ENCODE results near the gene LAMC3. TPM values are rescaled to one million over a fixed set of nuclear protein-coding genes. Genes with fewer than 3 reads are reported as not detected.

LAMC3 gene
- total RNA-seq, 1 donor from 2014 or later: not detected

DNA sequence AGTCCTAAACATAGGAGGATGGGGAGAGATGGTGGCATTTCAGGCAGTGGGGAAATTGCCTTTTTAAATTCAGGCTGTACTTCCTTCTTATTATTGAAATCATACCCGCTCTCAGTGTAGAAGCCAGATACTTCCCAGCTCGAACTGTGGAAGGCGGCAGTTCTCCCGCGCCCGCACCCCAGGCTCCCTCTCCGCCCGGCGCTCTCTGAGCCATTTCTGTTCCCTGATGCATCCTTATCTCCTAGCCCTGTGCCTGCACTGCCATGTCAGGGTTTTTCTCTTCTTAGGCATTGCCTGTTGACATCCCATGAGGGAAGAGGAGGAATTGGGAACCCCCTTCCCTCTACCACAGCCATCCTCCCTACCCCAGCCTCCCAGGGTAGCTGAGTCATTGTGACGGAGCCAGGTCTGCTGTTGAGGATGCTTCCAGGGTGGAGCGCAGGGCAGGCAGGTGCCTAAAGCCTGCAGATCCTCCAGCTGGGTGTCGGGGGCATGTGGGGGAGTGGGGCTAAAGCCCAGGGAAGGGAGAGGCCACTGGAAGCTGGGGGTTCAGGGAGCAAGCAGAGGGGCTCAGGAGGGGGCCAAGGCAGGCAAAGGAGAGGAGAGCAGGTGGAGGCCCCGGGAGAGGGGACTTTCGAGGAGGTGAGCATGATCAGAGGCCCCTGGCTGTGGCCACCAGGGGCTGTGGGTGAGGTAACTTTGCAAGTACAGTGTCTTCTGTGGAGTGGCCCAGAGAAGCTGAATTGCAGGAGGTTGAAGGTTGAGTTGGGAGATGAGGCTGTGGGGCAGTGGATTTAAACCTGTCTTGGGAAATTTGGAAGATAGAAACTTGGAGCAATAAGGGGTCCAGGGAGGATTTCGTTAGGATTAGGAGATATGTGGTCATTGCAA lies 16.2 kb downstream of the LAMC3 start:
- Mint-ChIP-seq H3K27ac (no peak overlapping the region), H3K27me3 (ENCODE audit: low read depth) (peaks cover 2% of the 10 kb centered on the region), H3K36me3 (ENCODE audit: low read depth) (no peaks in the 10 kb centered on the region), H3K4me3 (ENCODE audit: low read depth) (no peak overlapping the region), H3K4me1 (ENCODE audit: low read depth) (no peaks in the 10 kb centered on the region), H3K9me3 (no peaks in the 10 kb centered on the region)
- intact Hi-C loops (cut with micrococcal nuclease): no loop called here
- no peak for DNase-seq (ENCODE audit: low spot score)

DNA sequence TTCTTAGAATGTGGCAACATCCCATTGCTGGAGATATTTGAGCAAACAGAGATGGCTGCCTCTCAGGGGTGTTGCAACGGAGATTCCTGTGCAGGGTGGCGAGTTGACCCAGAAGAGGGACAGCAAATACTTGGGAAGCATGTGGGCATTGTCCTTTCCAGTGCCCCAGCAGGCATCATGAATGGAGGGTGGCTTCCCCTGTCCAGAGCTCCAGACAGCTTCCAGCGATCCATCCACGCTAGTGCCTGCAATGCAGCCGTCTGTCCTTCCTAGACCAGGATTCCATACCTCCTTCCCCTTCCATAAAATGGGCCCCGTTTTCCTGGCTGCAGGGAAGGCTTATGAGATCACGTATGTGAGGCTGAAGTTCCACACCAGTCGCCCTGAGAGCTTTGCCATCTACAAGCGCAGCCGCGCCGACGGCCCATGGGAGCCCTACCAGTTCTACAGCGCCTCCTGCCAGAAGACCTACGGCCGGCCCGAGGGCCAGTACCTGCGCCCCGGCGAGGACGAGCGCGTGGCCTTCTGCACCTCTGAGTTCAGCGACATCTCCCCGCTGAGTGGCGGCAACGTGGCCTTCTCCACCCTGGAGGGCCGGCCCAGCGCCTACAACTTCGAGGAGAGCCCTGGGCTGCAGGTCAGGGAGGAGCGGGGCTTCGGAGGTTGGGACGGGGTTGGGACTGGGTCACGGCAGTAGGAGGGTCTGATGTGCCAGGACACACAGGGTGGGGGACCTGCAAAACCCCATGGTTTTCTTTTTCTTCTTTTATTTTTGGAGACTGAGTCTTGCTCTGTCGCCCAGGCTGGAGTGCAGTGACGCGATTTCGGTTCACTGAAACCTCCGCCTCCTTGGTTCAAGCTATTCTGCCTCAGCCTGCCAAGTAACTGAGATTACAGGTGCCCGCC lies 17.2 kb downstream of the LAMC3 start:
- no peak overlapping the region for H3K4me3 Mint-ChIP-seq (ENCODE audit: low read depth)
- H3K36me3 Mint-ChIP-seq (ENCODE audit: low read depth): no peaks in the 10 kb centered on the region
- no peak overlapping the region for H3K27ac Mint-ChIP-seq
- H3K4me1 Mint-ChIP-seq (ENCODE audit: low read depth): no peaks in the 10 kb centered on the region
- intact Hi-C loops (cut with micrococcal nuclease): no loop called here
- peaks cover 2% of the 10 kb centered on the region for H3K27me3 Mint-ChIP-seq (ENCODE audit: low read depth)
- DNase-seq (ENCODE audit: low spot score): no peak
- H3K9me3 Mint-ChIP-seq: no peaks in the 10 kb centered on the region

DNA sequence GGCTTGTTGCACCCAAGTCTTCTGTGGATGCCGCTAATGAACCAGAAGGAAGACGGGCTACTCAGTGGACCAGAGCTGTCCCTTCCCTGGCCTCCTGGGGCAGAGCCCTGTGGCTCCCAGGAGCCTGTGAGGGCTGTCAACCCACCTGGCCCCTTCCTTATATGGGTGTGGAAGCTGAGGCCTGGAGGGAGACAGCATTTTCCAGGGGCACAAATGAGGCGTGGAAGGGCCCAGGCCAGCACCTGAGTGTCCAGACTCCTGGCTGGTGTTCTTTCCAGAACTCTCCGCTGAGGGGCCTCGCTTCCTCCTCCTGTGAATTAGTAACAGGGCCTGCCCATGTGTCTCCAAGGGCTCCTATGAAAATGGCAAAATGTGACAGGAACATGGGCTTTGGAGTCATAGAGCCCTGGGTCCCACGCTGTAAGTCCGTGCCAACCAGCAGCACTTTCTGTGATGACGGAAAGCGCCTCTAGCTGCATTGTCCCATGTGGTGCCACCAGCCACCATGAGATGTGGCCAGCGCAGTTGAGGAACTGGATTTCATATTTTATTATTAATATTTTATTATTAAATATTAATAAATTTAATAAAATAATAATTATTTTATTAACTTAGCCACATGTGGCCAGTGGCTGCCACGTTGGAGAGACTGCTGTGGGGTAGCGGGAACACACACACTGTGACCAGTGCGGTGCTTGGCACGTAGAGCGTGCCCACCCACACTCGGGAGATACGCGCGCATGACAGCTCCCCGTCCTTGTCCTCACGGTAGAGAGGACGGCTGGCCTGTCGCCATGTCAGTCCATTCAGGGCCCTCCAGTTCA lies 18.3 kb downstream of the LAMC3 start:
- intact Hi-C loops (cut with micrococcal nuclease): no loop called here
- Mint-ChIP-seq H3K27me3 (ENCODE audit: low read depth) (peaks cover 2% of the 10 kb centered on the region), H3K27ac (no peak overlapping the region), H3K36me3 (ENCODE audit: low read depth) (no peaks in the 10 kb centered on the region), H3K4me3 (ENCODE audit: low read depth) (no peak overlapping the region), H3K9me3 (no peaks in the 10 kb centered on the region), H3K4me1 (ENCODE audit: low read depth) (no peaks in the 10 kb centered on the region)
- DNase-seq (ENCODE audit: low spot score): no peak

DNA sequence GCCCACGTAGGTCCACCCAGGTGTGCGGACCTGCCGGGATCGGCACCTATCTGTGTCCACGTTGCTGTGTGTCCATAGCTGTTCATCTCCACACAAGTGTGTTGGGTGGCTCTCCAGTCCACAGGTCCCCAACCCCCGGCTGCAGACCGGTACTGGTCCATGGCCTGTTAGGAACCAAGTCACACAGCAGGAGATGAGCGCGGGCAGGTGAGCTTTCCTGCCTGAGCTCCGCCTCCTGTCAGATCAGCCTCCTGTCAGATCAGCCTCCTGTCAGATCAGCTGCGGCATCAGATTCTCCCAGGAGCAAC lies 18.9 kb downstream of the LAMC3 start:
- peaks cover under 1% of the 10 kb centered on the region for H3K27me3 Mint-ChIP-seq (ENCODE audit: low read depth)
- H3K27ac Mint-ChIP-seq: no peak overlapping the region
- no peak for DNase-seq (ENCODE audit: low spot score)
- no peaks in the 10 kb centered on the region for H3K9me3 Mint-ChIP-seq
- H3K4me3 Mint-ChIP-seq (ENCODE audit: low read depth): no peak overlapping the region
- H3K36me3 Mint-ChIP-seq (ENCODE audit: low read depth): no peaks in the 10 kb centered on the region
- H3K4me1 Mint-ChIP-seq (ENCODE audit: low read depth): no peaks in the 10 kb centered on the region
- intact Hi-C loops (cut with micrococcal nuclease): no loop called here

DNA sequence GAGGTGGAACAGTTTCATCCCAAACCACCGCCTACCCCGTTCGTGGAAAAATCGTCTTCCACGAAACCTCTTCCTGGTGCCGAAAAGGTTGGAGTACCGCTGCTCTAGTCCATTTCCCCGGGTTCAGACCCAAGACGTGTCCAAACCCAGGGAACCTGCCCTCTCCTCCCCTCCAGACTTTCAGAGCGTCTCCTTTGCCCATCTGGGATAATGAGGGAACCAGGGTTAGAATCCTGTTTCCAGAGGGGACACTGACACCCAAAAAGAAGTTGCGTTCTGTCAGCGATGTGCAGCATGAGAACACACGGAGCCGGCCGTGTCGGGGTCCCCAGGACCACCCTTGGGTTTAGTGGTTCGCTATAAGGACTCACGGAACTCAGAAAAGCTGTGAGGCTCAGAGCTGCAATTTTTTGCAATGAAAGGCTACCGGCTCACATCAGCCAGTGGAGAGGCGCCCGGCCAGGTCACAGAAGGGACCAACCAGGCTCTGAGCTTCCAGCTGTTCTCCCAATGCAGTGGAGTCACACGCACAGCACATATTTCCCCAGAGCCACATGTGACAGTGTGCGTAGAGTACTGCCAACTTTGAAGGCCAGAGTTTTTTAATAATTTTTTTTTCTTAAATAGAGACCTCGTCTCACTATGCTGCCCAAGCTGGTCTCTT lies 19.4 kb downstream of the LAMC3 start:
- intact Hi-C loops (cut with micrococcal nuclease): no loop called here
- Mint-ChIP-seq H3K4me1 (ENCODE audit: low read depth) (no peaks in the 10 kb centered on the region), H3K9me3 (no peaks in the 10 kb centered on the region), H3K27ac (no peak overlapping the region), H3K4me3 (ENCODE audit: low read depth) (no peak overlapping the region), H3K36me3 (ENCODE audit: low read depth) (no peaks in the 10 kb centered on the region), H3K27me3 (ENCODE audit: low read depth) (no peaks in the 10 kb centered on the region)
- DNase-seq (ENCODE audit: low spot score): no peak

DNA sequence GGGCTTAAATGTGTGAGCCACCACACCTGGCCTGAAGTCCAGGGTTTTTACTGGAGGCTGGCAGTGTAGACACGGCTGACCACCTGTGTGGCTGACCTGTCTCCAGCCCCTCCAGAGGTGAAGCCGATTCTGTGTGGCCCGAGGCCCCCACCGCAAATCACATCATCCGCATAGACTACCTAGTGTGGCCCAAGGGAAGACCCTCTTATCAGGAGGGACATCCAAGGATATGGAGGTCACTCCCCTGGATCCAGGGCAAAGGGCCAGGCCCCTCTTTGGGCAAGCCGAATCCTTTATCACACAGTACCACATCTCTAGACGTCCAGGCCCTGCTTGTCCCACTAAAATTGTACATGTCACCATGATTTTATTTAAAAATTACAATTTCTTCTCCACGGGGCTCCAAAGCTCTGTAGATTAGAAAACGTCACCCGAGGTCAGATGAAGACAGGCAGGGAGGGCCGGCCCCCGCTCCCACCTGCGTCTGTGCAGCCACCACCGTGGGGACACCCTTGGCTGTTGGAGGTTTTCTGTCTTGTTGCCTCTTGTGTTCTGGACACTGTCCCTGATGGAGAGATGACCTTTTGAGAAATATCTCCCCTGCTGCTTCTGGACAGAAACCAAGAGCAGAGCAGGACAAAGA lies 20.1 kb downstream of the LAMC3 start:
- Mint-ChIP-seq H3K27me3 (ENCODE audit: low read depth) (no peaks in the 10 kb centered on the region), H3K36me3 (ENCODE audit: low read depth) (no peaks in the 10 kb centered on the region), H3K4me3 (ENCODE audit: low read depth) (no peak overlapping the region), H3K4me1 (ENCODE audit: low read depth) (no peaks in the 10 kb centered on the region), H3K9me3 (no peaks in the 10 kb centered on the region), H3K27ac (no peak overlapping the region)
- no peak for DNase-seq (ENCODE audit: low spot score)
- intact Hi-C loops (cut with micrococcal nuclease): no loop called here

DNA sequence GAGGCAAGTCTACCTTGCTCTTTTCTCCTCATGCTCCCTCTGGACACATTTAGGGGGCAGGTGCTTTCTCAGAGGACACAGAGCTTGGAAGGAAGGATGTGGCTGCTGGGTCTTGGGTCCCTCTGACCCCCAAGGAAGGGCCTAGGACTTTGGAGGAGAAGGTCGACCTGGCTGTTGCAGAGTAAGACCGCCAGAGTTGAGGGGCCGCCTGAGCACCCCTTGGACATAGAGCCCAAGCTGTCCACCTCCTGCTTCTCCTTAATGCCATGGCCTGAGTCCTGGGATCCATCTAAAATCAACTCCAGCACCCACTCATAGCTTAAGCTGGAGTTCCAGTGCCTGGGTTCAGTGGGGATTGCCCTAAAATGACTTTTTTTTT lies 20.6 kb downstream of the LAMC3 start:
- H3K4me3 Mint-ChIP-seq (ENCODE audit: low read depth): no peak overlapping the region
- no peaks in the 10 kb centered on the region for H3K4me1 Mint-ChIP-seq (ENCODE audit: low read depth)
- H3K27me3 Mint-ChIP-seq (ENCODE audit: low read depth): no peaks in the 10 kb centered on the region
- no peak for DNase-seq (ENCODE audit: low spot score)
- no peaks in the 10 kb centered on the region for H3K9me3 Mint-ChIP-seq
- no peak overlapping the region for H3K27ac Mint-ChIP-seq
- intact Hi-C loops (cut with micrococcal nuclease): no loop called here
- no peaks in the 10 kb centered on the region for H3K36me3 Mint-ChIP-seq (ENCODE audit: low read depth)

DNA sequence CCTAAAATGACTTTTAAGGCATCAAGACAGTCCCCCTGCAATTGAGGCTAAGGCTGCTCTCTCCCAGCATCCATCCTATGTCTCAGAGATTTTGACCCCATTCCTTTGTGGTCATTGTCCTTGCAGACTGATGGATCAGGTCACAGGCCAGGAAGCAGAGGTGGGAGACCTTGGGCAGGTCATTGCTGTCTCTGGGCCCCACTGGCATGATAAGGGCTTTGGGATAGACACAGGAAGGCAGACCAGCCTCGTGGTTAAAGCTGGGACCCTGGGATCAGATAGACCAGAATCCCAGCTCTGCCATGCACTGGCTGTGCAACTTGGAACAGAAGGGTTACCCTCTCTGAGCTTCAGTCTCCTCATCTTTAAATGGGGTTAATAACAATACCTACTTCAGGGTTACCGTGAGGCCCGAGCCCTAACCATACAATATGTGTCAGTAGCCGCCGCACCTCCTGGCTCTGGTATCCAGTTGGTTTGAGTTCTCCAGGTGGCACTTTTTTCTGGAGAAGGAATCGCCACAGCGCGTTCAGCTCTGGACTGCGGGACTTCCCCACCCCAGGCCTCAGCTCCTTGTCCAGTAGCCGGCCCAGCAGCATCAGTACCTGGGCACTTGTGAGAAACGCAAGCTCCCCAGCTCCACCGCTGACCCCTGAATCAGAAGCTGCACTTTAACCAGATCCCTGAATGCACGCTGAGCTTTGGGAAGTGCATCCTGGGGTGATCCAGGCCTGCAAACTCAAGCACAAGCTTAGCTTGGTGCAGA lies 21.4 kb downstream of the LAMC3 start:
- no peak for DNase-seq (ENCODE audit: low spot score)
- Mint-ChIP-seq H3K4me3 (ENCODE audit: low read depth) (no peak overlapping the region), H3K27ac (no peak overlapping the region), H3K36me3 (ENCODE audit: low read depth) (no peaks in the 10 kb centered on the region), H3K4me1 (ENCODE audit: low read depth) (no peaks in the 10 kb centered on the region), H3K27me3 (ENCODE audit: low read depth) (no peaks in the 10 kb centered on the region), H3K9me3 (no peaks in the 10 kb centered on the region)
- intact Hi-C loops (cut with micrococcal nuclease): no loop called here

DNA sequence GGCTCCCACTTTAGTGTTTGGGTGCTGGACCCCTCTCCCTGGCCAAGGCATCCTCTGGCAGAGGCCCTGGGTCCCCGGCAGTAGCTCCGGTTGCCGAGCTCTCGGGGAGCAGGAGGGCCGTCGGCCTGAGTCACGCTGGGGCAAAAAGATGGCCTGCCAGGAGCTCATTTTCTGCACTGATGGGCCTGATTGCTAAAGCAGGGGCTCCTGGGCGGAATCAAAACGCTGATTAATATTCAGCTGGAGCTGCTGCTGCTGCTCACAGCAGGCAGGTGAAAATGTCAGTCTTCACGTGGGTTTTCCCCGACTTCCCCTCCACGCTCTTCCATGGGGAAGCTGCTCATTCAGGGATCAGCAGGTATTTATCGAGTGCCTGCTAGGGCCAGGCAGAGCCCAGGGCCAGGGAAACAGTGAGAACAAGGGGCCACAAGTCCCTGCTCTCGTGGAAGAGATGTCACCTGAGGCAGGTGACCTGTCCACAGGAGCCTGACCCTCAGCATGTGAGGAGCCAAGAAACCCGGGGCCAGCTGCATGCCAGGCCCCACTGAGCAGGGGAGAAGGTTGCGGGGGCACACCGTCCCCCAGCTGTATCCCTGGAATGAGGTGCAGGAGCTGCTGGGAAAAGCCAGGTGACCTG lies 22.1 kb downstream of the LAMC3 start:
- H3K4me3 Mint-ChIP-seq (ENCODE audit: low read depth): no peak overlapping the region

DNA sequence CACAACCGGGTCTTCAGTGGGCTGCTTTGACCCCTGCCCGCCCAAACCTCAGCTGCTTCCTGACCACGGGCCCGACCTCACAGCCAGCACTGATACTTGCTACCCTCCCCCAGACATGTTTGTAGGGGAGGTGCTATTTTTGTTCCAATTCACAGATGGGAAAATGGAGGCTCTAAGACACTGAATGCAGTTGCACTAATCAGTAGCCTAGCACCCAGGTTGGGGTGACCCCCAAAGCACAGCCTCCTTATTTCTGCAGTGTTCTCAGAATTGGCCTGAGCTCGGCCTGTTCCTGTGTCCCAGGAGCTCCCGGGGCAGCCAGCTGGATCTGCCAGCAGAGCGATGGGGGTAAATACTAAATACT lies 22.6 kb downstream of the LAMC3 start:
- DNase-seq (ENCODE audit: low spot score): no peak
- no peaks in the 10 kb centered on the region for H3K36me3 Mint-ChIP-seq (ENCODE audit: low read depth)
- intact Hi-C loops (cut with micrococcal nuclease): no loop called here
- no peak overlapping the region for H3K27ac Mint-ChIP-seq
- no peaks in the 10 kb centered on the region for H3K4me1 Mint-ChIP-seq (ENCODE audit: low read depth)
- no peaks in the 10 kb centered on the region for H3K27me3 Mint-ChIP-seq (ENCODE audit: low read depth)
- no peaks in the 10 kb centered on the region for H3K9me3 Mint-ChIP-seq
- no peak overlapping the region for H3K4me3 Mint-ChIP-seq (ENCODE audit: low read depth)

More for the DNA sequence above, 22.1 kb downstream of the LAMC3 start:
- intact Hi-C loops (cut with micrococcal nuclease): no loop called here
- no peak for DNase-seq (ENCODE audit: low spot score)
- Mint-ChIP-seq H3K4me1 (ENCODE audit: low read depth) (no peaks in the 10 kb centered on the region), H3K27ac (no peak overlapping the region), H3K36me3 (ENCODE audit: low read depth) (no peaks in the 10 kb centered on the region), H3K27me3 (ENCODE audit: low read depth) (no peaks in the 10 kb centered on the region), H3K9me3 (no peaks in the 10 kb centered on the region)

DNA sequence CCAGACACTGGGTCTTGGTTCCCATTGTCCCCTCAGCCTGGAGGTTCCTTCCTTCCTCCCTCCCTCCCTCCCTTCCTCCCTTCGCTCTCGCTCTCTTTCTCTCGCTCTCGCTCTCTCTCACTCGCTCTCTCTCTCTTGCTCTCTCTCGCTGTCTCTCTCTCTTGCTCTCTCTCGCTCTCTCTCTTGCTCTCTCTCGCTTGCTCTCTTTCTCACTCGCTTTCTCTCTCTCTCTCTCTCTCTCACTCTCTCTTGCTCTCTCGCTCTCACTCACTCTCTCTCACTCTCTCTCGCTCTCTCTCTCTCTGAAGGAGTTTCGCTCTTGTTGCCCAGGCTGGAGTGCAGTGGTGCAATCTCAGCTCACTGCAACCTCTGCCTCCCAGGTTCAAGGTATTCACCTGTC lies 23.4 kb downstream of the LAMC3 start:
- H3K27me3 Mint-ChIP-seq (ENCODE audit: low read depth): no peaks in the 10 kb centered on the region
- intact Hi-C loops (cut with micrococcal nuclease): no loop called here
- no peaks in the 10 kb centered on the region for H3K4me1 Mint-ChIP-seq (ENCODE audit: low read depth)
- no peaks in the 10 kb centered on the region for H3K36me3 Mint-ChIP-seq (ENCODE audit: low read depth)
- no peak overlapping the region for H3K4me3 Mint-ChIP-seq (ENCODE audit: low read depth)
- DNase-seq (ENCODE audit: low spot score): no peak
- no peaks in the 10 kb centered on the region for H3K9me3 Mint-ChIP-seq
- no peak overlapping the region for H3K27ac Mint-ChIP-seq

Data from activated T-helper 2 cell treated with anti-CD3 and anti-CD28 coated beads, Interferon-gamma antibody, Interleukin-2, Interleukin-4, amounts not matched to agents 10 μg/mL and 5 μg/mL and 100 μg/mL, durations not matched to agents 14 hours and 24 hours and 36 hours (primary cell).